ENCODE data around the gene GFRA1. TPM values are rescaled to one million over a fixed set of nuclear protein-coding genes. Genes with fewer than 3 reads are reported as not detected.

GFRA1 gene
- total RNA-seq, 1 experiment from 2014 or later: 0.30 TPM

DNA sequence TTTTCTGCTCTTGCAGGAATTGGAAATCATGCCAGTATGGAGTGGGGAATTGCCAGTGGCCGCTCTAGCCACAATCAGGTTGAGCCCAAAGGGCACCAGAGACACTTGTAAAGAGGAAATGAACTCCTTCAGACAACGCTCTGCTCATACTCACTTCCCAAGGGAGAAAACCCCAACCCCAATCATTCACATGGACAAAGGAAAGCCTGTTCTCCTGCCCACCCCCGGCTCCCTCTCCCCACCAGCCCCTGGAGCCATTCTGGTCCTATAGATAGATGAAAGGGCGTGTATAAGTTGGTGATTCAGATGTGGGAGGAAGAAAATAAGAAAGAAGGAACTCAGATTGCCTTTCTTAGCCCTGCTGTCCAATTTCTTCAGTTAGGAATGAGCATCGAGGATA is 57.4 kb downstream of the GFRA1 start:
- RAD21 ChIA-PET (ENCODE audit: low non-redundant PET in 1 of 2, low total read pairs in 2 of 2, uncharacterized antibody in 2 of 2, unreplicated experiment in 2 of 2): no interaction called here
- BruUV-seq (replicated peaks): no TSS peak

More for the DNA sequence above, 57.4 kb downstream of the GFRA1 start:
- DNase-seq (ENCODE audit: low read depth, low spot score) (no peak), ATAC-seq (no peak)
- intact Hi-C loops (cut with micrococcal nuclease): no loop called here
- no peaks in the 10 kb centered on the region for H3K9me3 ChIP-seq (ENCODE audit: control insufficient read depth in 1 of 2, insufficient read depth in 1 of 2, low read depth in 1 of 2, low read length in 2 of 2)
- peaks cover 73% of the 10 kb centered on the region for H3K27me3 ChIP-seq (ENCODE audit: insufficient read depth, low read length)
- H3K36me3 ChIP-seq (ENCODE audit: control insufficient read depth in 1 of 2, insufficient read depth in 2 of 2, low read length in 2 of 2): no peaks in the 10 kb centered on the region
- TF ChIP-seq ELF1 (IDR thresholded peaks at IDR 0.05; ENCODE audit: borderline replicate concordance, low read depth): no peak
- TF ChIP-seq EZH2 (IDR thresholded peaks at IDR 0.05): no peak
- TF ChIP-seq POLR2A (IDR thresholded peaks at IDR 0.05; ENCODE audit: borderline replicate concordance, extremely low read depth, insufficient read depth, insufficient read length): no peak
- TF ChIP-seq JUND (IDR thresholded peaks at IDR 0.05): no peak
- TF ChIP-seq YY1 (IDR thresholded peaks at IDR 0.05; ENCODE audit: extremely low read depth, insufficient replicate concordance, low read depth, low read length): no peak
- TF ChIP-seq, protein P1, sequence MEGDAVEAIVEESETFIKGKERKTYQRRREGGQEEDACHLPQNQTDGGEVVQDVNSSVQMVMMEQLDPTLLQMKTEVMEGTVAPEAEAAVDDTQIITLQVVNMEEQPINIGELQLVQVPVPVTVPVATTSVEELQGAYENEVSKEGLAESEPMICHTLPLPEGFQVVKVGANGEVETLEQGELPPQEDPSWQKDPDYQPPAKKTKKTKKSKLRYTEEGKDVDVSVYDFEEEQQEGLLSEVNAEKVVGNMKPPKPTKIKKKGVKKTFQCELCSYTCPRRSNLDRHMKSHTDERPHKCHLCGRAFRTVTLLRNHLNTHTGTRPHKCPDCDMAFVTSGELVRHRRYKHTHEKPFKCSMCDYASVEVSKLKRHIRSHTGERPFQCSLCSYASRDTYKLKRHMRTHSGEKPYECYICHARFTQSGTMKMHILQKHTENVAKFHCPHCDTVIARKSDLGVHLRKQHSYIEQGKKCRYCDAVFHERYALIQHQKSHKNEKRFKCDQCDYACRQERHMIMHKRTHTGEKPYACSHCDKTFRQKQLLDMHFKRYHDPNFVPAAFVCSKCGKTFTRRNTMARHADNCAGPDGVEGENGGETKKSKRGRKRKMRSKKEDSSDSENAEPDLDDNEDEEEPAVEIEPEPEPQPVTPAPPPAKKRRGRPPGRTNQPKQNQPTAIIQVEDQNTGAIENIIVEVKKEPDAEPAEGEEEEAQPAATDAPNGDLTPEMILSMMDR (IDR thresholded peaks at IDR 0.05 in 2 of 3, conservative IDR thresholded peaks at IDR 0.05 in 1 of 3; ENCODE audit: borderline replicate concordance in 1 of 3, insufficient read depth in 1 of 3, low read depth in 2 of 3, low read length in 2 of 3): no peak
- no peak for TF ChIP-seq SRF (IDR thresholded peaks at IDR 0.05; ENCODE audit: low read depth)
- TF ChIP-seq POLR2AphosphoS5 (IDR thresholded peaks at IDR 0.05; ENCODE audit: low read depth, low read length): no peak
- no peak for TF ChIP-seq RAD21 (IDR thresholded peaks at IDR 0.05; ENCODE audit: low read depth)
- TF ChIP-seq, protein P2, sequence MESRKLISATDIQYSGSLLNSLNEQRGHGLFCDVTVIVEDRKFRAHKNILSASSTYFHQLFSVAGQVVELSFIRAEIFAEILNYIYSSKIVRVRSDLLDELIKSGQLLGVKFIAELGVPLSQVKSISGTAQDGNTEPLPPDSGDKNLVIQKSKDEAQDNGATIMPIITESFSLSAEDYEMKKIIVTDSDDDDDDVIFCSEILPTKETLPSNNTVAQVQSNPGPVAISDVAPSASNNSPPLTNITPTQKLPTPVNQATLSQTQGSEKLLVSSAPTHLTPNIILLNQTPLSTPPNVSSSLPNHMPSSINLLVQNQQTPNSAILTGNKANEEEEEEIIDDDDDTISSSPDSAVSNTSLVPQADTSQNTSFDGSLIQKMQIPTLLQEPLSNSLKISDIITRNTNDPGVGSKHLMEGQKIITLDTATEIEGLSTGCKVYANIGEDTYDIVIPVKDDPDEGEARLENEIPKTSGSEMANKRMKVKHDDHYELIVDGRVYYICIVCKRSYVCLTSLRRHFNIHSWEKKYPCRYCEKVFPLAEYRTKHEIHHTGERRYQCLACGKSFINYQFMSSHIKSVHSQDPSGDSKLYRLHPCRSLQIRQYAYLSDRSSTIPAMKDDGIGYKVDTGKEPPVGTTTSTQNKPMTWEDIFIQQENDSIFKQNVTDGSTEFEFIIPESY (IDR thresholded peaks at IDR 0.05; ENCODE audit: extremely low read depth, insufficient replicate concordance, low read length): no peak
- no peak for TF ChIP-seq SP1 (IDR thresholded peaks at IDR 0.05; ENCODE audit: low read depth)
- no peak for TF ChIP-seq FOSL1 (IDR thresholded peaks at IDR 0.05; ENCODE audit: low read depth)
- H3K79me2 ChIP-seq (ENCODE audit: insufficient read depth, low read length): no peaks in the 10 kb centered on the region
- H4K20me1 ChIP-seq (ENCODE audit: insufficient read depth): no peaks in the 10 kb centered on the region
- no peaks in the 10 kb centered on the region for H3K4me1 ChIP-seq (ENCODE audit: control insufficient read depth in 1 of 2, insufficient read depth in 2 of 2, low read length in 2 of 2)
- no peak overlapping the region for H2AFZ ChIP-seq (ENCODE audit: low read depth, low read length, poor library complexity, severe bottlenecking)
- no peaks in the 10 kb centered on the region for H3K9me2 ChIP-seq (ENCODE audit: insufficient read depth)
- H3K4me3 ChIP-seq (replicated peaks in 1 of 2; ENCODE audit: low read depth in 1 of 2, low read length in 2 of 2): no peak overlapping the region
- CTCF ChIA-PET: no interaction called here
- POLR2A ChIA-PET: no interaction called here
- no peak overlapping the region for H3K27ac ChIP-seq (ENCODE audit: low read depth, low read length)
- no peak overlapping the region for H3K4me2 ChIP-seq (ENCODE audit: low read length)
- no peak overlapping the region for H3K9ac ChIP-seq (ENCODE audit: low read length)
